Measurements from ENCODE around the gene PURA.

The PURA gene

DNA sequence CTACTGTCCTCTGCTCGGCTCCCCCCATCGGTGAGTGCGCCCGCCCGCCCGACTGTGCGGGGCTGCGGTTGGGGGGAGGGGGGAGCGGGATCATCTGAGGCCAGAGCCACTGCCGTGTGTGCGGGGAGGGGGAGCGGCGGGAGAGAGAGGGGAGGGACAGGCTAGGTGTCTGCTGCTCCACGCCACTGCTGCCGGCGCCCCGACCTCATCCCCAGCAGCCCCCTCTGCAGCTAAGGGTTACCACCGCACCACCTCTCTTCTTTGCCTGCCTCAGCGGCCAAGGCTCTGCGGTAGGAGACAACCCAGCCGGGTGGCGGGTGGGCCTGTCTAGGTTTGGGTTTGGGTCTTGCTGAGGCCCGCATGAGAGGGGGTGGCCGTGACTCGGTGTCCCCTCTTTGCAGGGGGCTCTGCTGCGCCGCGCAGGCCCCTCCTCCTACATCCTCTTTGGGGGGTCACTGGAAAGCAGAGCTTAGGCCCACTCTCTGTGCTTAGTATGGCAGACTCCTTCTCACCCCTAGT lies 670 bp upstream of the PURA start:
- TF ChIP-seq, protein P1, sequence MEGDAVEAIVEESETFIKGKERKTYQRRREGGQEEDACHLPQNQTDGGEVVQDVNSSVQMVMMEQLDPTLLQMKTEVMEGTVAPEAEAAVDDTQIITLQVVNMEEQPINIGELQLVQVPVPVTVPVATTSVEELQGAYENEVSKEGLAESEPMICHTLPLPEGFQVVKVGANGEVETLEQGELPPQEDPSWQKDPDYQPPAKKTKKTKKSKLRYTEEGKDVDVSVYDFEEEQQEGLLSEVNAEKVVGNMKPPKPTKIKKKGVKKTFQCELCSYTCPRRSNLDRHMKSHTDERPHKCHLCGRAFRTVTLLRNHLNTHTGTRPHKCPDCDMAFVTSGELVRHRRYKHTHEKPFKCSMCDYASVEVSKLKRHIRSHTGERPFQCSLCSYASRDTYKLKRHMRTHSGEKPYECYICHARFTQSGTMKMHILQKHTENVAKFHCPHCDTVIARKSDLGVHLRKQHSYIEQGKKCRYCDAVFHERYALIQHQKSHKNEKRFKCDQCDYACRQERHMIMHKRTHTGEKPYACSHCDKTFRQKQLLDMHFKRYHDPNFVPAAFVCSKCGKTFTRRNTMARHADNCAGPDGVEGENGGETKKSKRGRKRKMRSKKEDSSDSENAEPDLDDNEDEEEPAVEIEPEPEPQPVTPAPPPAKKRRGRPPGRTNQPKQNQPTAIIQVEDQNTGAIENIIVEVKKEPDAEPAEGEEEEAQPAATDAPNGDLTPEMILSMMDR (IDR thresholded peaks at IDR 0.05; ENCODE audit: insufficient read depth, low read depth, low read length, missing control alignments), result no peak
- peak; percentile 21 for DNase-seq (ENCODE audit: low read depth)
- peak overlapping the region; percentile 70 for H3K4me3 ChIP-seq (ENCODE audit: low read depth, low read length)

DNA sequence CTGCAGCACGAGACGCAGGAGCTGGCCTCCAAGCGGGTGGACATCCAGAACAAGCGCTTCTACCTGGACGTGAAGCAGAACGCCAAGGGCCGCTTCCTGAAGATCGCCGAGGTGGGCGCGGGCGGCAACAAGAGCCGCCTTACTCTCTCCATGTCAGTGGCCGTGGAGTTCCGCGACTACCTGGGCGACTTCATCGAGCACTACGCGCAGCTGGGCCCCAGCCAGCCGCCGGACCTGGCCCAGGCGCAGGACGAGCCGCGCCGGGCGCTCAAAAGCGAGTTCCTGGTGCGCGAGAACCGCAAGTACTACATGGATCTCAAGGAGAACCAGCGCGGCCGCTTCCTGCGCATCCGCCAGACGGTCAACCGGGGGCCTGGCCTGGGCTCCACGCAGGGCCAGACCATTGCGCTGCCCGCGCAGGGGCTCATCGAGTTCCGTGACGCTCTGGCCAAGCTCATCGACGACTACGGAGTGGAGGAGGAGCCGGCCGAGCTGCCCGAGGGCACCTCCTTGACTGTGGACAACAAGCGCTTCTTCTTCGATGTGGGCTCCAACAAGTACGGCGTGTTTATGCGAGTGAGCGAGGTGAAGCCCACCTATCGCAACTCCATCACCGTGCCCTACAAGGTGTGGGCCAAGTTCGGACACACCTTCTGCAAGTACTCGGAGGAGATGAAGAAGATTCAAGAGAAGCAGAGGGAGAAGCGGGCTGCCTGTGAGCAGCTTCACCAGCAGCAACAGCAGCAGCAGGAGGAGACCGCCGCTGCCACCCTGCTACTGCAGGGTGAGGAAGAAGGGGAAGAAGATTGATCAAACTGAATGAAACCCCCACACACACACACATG lies 654 bp downstream of the PURA start:
- DNase-seq (ENCODE audit: low read depth), result peak; percentile 72
- H3K4me3 ChIP-seq (ENCODE audit: low read depth, low read length), result peak overlapping the region; percentile 70
- TF ChIP-seq, protein P1 (IDR thresholded peaks at IDR 0.05; ENCODE audit: insufficient read depth, low read depth, low read length, missing control alignments), result no peak

DNA sequence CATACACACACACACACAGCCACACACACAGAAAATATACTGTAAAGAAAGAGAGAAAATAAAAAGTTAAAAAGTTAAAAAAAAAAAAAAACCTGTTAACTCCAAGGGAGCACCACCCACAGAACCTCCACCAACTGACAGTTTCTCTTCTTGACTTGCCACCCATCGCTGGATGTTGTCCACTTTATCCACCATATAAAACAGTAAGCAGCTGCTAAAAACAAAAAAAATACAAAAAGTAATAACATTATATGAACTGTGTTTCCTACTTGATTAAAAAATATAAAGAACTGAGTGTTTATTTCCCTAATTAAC lies 1.2 kb downstream of the PURA start:
- TF ChIP-seq, protein P1 (IDR thresholded peaks at IDR 0.05; ENCODE audit: insufficient read depth, low read depth, low read length, missing control alignments), result no peak
- H3K4me3 ChIP-seq (ENCODE audit: low read depth, low read length), result peak overlapping the region; percentile 70
- DNase-seq (ENCODE audit: low read depth), result no peak

- no peak overlapping the region for H3K4me3 ChIP-seq (ENCODE audit: low read depth, low read length)
- TF ChIP-seq, protein P1 (IDR thresholded peaks at IDR 0.05; ENCODE audit: insufficient read depth, low read depth, low read length, missing control alignments), result no peak
Observed at GRCh38 chr5:140116716-140117115, 2.8 kb downstream of the PURA start.

GRCh38 chr5:140117523-140117922 lies 3.6 kb downstream of the PURA start:
- TF ChIP-seq, protein P1 (IDR thresholded peaks at IDR 0.05; ENCODE audit: insufficient read depth, low read depth, low read length, missing control alignments), result no peak
- H3K4me3 ChIP-seq (ENCODE audit: low read depth, low read length), result no peak overlapping the region
- DNase-seq (ENCODE audit: low read depth), result no peak

More at GRCh38 chr5:140116716-140117115, 2.8 kb downstream of the PURA start:
- DNase-seq (ENCODE audit: low read depth), result no peak

- no peak for DNase-seq (ENCODE audit: low read depth)
- no peak overlapping the region for H3K4me3 ChIP-seq (ENCODE audit: low read depth, low read length)
Observed at GRCh38 chr5:140118302-140118936, 4.5 kb downstream of the PURA start.

More at GRCh38 chr5:140118302-140118936, 4.5 kb downstream of the PURA start:
- TF ChIP-seq, protein P1 (IDR thresholded peaks at IDR 0.05; ENCODE audit: insufficient read depth, low read depth, low read length, missing control alignments), result no peak
